Colonic mucosa (tissue), 4 donors: Measurements from ENCODE around the gene GLIPR2. TPM values are rescaled to one million over a fixed set of nuclear protein-coding genes. Genes with fewer than 3 reads are reported as not detected.

Source experiments
- DNase-seq: peaks from one replicate; pipeline ENCODE4 v3.0.0-alpha.2; 2020
- H3K27ac ChIP-seq: fragments of 200-600 bp; one replicate; pipeline ENCODE4 v1.8.0; 2021
- H3K27me3 ChIP-seq: fragments of 200-600 bp; one replicate; pipeline ENCODE4 v1.8.0; 2021
- H3K36me3 ChIP-seq: fragments of 200-600 bp; one replicate; pipeline ENCODE4 v1.8.0; 2021
- H3K4me1 ChIP-seq: fragments of 200-600 bp; one replicate; pipeline ENCODE4 v1.8.0; 2021; ENCODE audit warnings: mild to moderate bottlenecking
- H3K4me3 ChIP-seq: fragments of 200-600 bp; one replicate; pipeline ENCODE4 v1.8.0; 2021
- H3K9ac ChIP-seq, 2 donors: one replicate each; pipeline ENCODE4 v1.7.0; 2013; ENCODE audit warnings: control low read depth in 2 of 2, low read depth in 2 of 2, low read length in 2 of 2
- H3K9me3 ChIP-seq: fragments of 200-600 bp; one replicate; pipeline ENCODE4 v1.8.0; 2021
- CTCF ChIP-seq: fragments of 200-600 bp; IDR thresholded peaks from one replicate; pipeline ENCODE4 v1.8.0; 2022; ENCODE audit warnings: antibody characterized with exemption, mild to moderate bottlenecking
- intact Hi-C: fragments of 100-400 bp; cut with DNase I; formaldehyde crosslinking; loops from one replicate; pipeline ENCODE4 v1.14.1; 2022
- total RNA-seq, 2 donors: library from RNA; stranded (reverse); fragmentation: NEBNext Ultra II Directional in 1 of 2; extraction: Animal tissue kit (Norgen Biotek cat#: 25700) in 1 of 2; gene quantifications; one replicate each; pipeline ENCODE4 v1.2.1, GENCODE V29; 2021
- donor health status: healthy.
- donor health status: DM: no; HTN: no; CAD: no.
- donor health status: DM: no; HTN: no; CAD: no.

Gene GLIPR2
- total RNA-seq, 2 donors from 2014 or later: 33.1 to 44.9 TPM

GRCh38 chr9:36166168-36166927 lies 29.8 kb downstream of the GLIPR2 start:
- Histone ChIP-seq H3K4me1 (peaks cover 3% of the 10 kb centered on the region), H3K27ac (peak overlapping the region; percentile 65), H3K27me3 (no peaks in the 10 kb centered on the region), H3K9me3 (no peaks in the 10 kb centered on the region), H3K36me3 (no peaks in the 10 kb centered on the region), H3K9ac (peak overlapping the region in 1 of 2 donors; percentile 67), H3K4me3 (peak overlapping the region; percentile 46)
- peak; percentile 85 for DNase-seq
- intact Hi-C loops: loop anchor here (2.0 kb wide), 1 partner anchor 64 kb away; no protein-coding TSS in a partner anchor
- TF ChIP-seq CTCF: peak; percentile 94

GRCh38 chr9:36169166-36169565 lies 32.6 kb downstream of the GLIPR2 start, which contains the start of gene CCIN:
TSS of gene CCIN (plus strand) at chr9:36169388. CDS start at chr9:36169503, 115 bp downstream.
- intact Hi-C loops: no loop called here
- Histone ChIP-seq H3K27me3 (no peaks in the 10 kb centered on the region), H3K4me3 (no peak within 1 kb of the TSS), H3K27ac (no peak within 1 kb of the TSS), H3K36me3 (no peaks in the 10 kb centered on the region), H3K9ac (no peak within 1 kb of the TSS), H3K4me1 (no peaks in the 10 kb centered on the region), H3K9me3 (no peaks in the 10 kb centered on the region)
- no peak for TF ChIP-seq CTCF
- no peak for DNase-seq

- DNase-seq: no peak
Measured at GRCh38 chr9:36169708-36170107, 33.2 kb downstream of the GLIPR2 start.

GRCh38 chr9:36170531-36170930 lies 34.0 kb downstream of the GLIPR2 start:
- TF ChIP-seq CTCF: no peak
- H3K4me3 ChIP-seq: no peak overlapping the region
- H3K9ac ChIP-seq: no peak overlapping the region
- no peaks in the 10 kb centered on the region for H3K9me3 ChIP-seq
- intact Hi-C loops: no loop called here
- no peak for DNase-seq
- no peaks in the 10 kb centered on the region for H3K27me3 ChIP-seq
- no peaks in the 10 kb centered on the region for H3K36me3 ChIP-seq
- H3K4me1 ChIP-seq: no peaks in the 10 kb centered on the region
- no peak overlapping the region for H3K27ac ChIP-seq

More at GRCh38 chr9:36169708-36170107, 33.2 kb downstream of the GLIPR2 start:
- Histone ChIP-seq H3K4me1 (no peaks in the 10 kb centered on the region), H3K27ac (no peak overlapping the region), H3K36me3 (no peaks in the 10 kb centered on the region), H3K4me3 (no peak overlapping the region), H3K27me3 (no peaks in the 10 kb centered on the region), H3K9ac (no peak overlapping the region), H3K9me3 (no peaks in the 10 kb centered on the region)
- no peak for TF ChIP-seq CTCF
- intact Hi-C loops: no loop called here

GRCh38 chr9:36173861-36174260 lies 37.3 kb downstream of the GLIPR2 start:
- intact Hi-C loops: no loop called here
- H3K4me3 ChIP-seq: no peak overlapping the region
- no peaks in the 10 kb centered on the region for H3K4me1 ChIP-seq
- no peak for TF ChIP-seq CTCF
- H3K9me3 ChIP-seq: no peaks in the 10 kb centered on the region
- no peaks in the 10 kb centered on the region for H3K36me3 ChIP-seq
- H3K27ac ChIP-seq: no peak overlapping the region
- DNase-seq: no peak
- no peak overlapping the region for H3K9ac ChIP-seq
- no peaks in the 10 kb centered on the region for H3K27me3 ChIP-seq
